GM12878 (cell line): ENCODE results near the gene FAM177B. TPM values are rescaled to one million over a fixed set of nuclear protein-coding genes. Genes with fewer than 3 reads are reported as not detected.

Experiments
- ATAC-seq: fragments of 200-7000 bp; cut with Tn5 transposase; 3 replicates; pipeline ENCODE4 v1.9.1; 2020; ENCODE audit warnings: mild to moderate bottlenecking, moderate library complexity
- BruUV-seq: library from RNA; stranded (reverse); fragments of 400-500 nt; replicated peaks from 2 replicates; lab custom pipeline; 2021; lab: Mats Ljungman, UMichigan
- CTCF ChIA-PET: fragments of 300-600 bp; sonication (Branson Sonifier 250); formaldehyde crosslinking; extraction: SDS; loops from one replicate; lab custom pipeline; 2021; ENCODE audit warnings: inconsistent platforms; lab: Yijun Ruan, JAX
- POLR2A ChIA-PET: fragments of 350-600 bp; formaldehyde crosslinking; extraction: SDS; loops from one replicate; lab custom pipeline; 2021; ENCODE audit warnings: inconsistent platforms; lab: Charles Lee
- RAD21 ChIA-PET: fragments of 300-600 bp; sonication (Branson Sonifier 250); formaldehyde crosslinking; loops from one replicate; lab custom pipeline; 2023; ENCODE audit warnings: antibody characterized with exemption; ENCODE audit not compliant: unreplicated experiment; lab: Charles Lee
- SMC1A ChIA-PET: fragments of 300-600 bp; sonication (Branson Sonifier 250); formaldehyde crosslinking; loops from one replicate; lab custom pipeline; 2023; ENCODE audit not compliant: unreplicated experiment, uncharacterized antibody; lab: Charles Lee
- DNase-seq: peaks from one replicate; pipeline ENCODE4 v3.0.0-alpha.2; 2011; ENCODE audit warnings: low read depth, low spot score
- FAIRE-seq: peaks from 3 replicates; lab custom pipeline; 2011; peaks lifted over from hg19 to GRCh38; lab: Jason Lieb, UNC
- H2AFZ ChIP-seq: 2 replicates; pipeline ENCODE4 v1.6.0; 2011; ENCODE audit warnings: low read depth, low read length, control low read depth; ENCODE audit not compliant: control insufficient read depth
- H3K27ac ChIP-seq: 2 replicates; pipeline ENCODE4 v1.5.1; 2011; ENCODE audit warnings: control low read depth; ENCODE audit not compliant: control insufficient read depth, insufficient read depth
- H3K27me3 ChIP-seq, 2 experiments: replicated peaks in 1 of 2; 2 replicates each; pipeline versions ENCODE4 v1.6.0 to v1.6.1; 2011; ENCODE audit warnings: low read length in 1 of 2; ENCODE audit not compliant: control insufficient read depth in 2 of 2, insufficient read depth in 2 of 2
- H3K36me3 ChIP-seq, 2 experiments: 2 replicates each; pipeline ENCODE4 v1.5.1; 2011; ENCODE audit warnings: low read length in 1 of 2; ENCODE audit not compliant: control insufficient read depth in 2 of 2, insufficient read depth in 2 of 2
- H3K4me1 ChIP-seq: 2 replicates; pipeline ENCODE4 v1.6.1; 2011; ENCODE audit warnings: mild to moderate bottlenecking, low read length, moderate library complexity, mixed read lengths; ENCODE audit not compliant: control insufficient read depth, insufficient read depth
- H3K4me2 ChIP-seq: 2 replicates; pipeline ENCODE4 v1.6.0; 2011; ENCODE audit warnings: control low read depth; ENCODE audit not compliant: control insufficient read depth, insufficient read depth
- H3K4me3 ChIP-seq: fragments of 200-600 bp; sonication (generic); 2 replicates; pipeline ENCODE4 v1.5.1; 2016
- H3K79me2 ChIP-seq: 2 replicates; pipeline ENCODE4 v1.6.0; 2011; ENCODE audit warnings: low read length; ENCODE audit not compliant: control insufficient read depth, insufficient read depth
- H3K9ac ChIP-seq: 2 replicates; pipeline ENCODE4 v1.8.0; 2011; ENCODE audit warnings: low read length, control low read depth, mixed read lengths; ENCODE audit not compliant: control insufficient read depth, insufficient read depth
- H3K9me3 ChIP-seq: replicated peaks from 3 replicates; pipeline ENCODE4 v1.5.1; 2011; ENCODE audit warnings: mild to moderate bottlenecking, low read length; ENCODE audit not compliant: control insufficient read depth, insufficient read depth
- H4K20me1 ChIP-seq: 2 replicates; pipeline ENCODE4 v1.6.0; 2011; ENCODE audit not compliant: control insufficient read depth, insufficient read depth
- CBX3 ChIP-seq: fragments of 200-600 bp; sonication (generic); IDR thresholded peaks from 2 replicates; pipeline ENCODE4 v1.6.1; 2016; ENCODE audit warnings: low read depth, borderline replicate concordance
- FOXM1 ChIP-seq: IDR thresholded peaks from 2 replicates; pipeline ENCODE4 v1.6.1; 2012; ENCODE audit warnings: low read depth, mild to moderate bottlenecking, inconsistent platforms, low read length, moderate library complexity
- JUNB ChIP-seq: IDR thresholded peaks from 2 replicates; pipeline ENCODE4 v1.6.1; 2016; ENCODE audit warnings: antibody characterized with exemption, mild to moderate bottlenecking
- MTA3 ChIP-seq: IDR thresholded peaks from 2 replicates; pipeline ENCODE4 v1.6.1; 2012; ENCODE audit warnings: low read length, inconsistent platforms, borderline replicate concordance
- PAX8 ChIP-seq: fragments of 450-650 bp; IDR thresholded peaks from 2 replicates; pipeline ENCODE4 v1.6.1; 2017; ENCODE audit warnings: mild to moderate bottlenecking, moderate library complexity
- POU2F2 ChIP-seq: IDR thresholded peaks from 3 replicates; pipeline ENCODE4 v1.6.1; 2011; ENCODE audit warnings: low read depth, mild to moderate bottlenecking, low read length, borderline replicate concordance
- SMAD1 ChIP-seq: fragments of 450-650 bp; IDR thresholded peaks from 2 replicates; pipeline ENCODE4 v1.6.1; 2018; ENCODE audit warnings: mild to moderate bottlenecking, low read depth; ENCODE audit not compliant: partially characterized antibody
- SPI1 ChIP-seq: IDR thresholded peaks from 2 replicates; pipeline ENCODE4 v1.6.1; 2011; ENCODE audit warnings: low read depth, mild to moderate bottlenecking, low read length, moderate library complexity, borderline replicate concordance; ENCODE audit not compliant: insufficient read depth
- SREBF2 ChIP-seq: IDR thresholded peaks from 2 replicates; pipeline ENCODE4 v1.6.1; 2012; ENCODE audit warnings: mild to moderate bottlenecking, low read length
- STAT3 ChIP-seq: IDR thresholded peaks from 2 replicates; pipeline ENCODE4 v1.6.1; 2011; ENCODE audit warnings: low read depth, low read length, improper control_type of control experiment
- SUZ12 ChIP-seq: fragments of 200-600 bp; sonication (generic); IDR thresholded peaks from one replicate; pipeline ENCODE4 v1.6.1; 2018; ENCODE audit warnings: antibody characterized with exemption, mild to moderate bottlenecking; ENCODE audit not compliant: unreplicated experiment
- TARDBP ChIP-seq: IDR thresholded peaks from 2 replicates; pipeline ENCODE4 v1.6.1; 2016; ENCODE audit warnings: borderline replicate concordance
- YY1 ChIP-seq: IDR thresholded peaks from 2 replicates; pipeline ENCODE4 v1.6.1; 2011; ENCODE audit warnings: low read depth, mild to moderate bottlenecking, low read length
- ZBED1 ChIP-seq: IDR thresholded peaks from 2 replicates; pipeline ENCODE4 v1.6.1; 2016; ENCODE audit warnings: borderline replicate concordance
- ZNF622 ChIP-seq: fragments of 450-650 bp; IDR thresholded peaks from 2 replicates; pipeline ENCODE4 v1.6.1; 2017; ENCODE audit warnings: mild to moderate bottlenecking, inconsistent platforms
- ZSCAN29 ChIP-seq: fragments of 450-650 bp; IDR thresholded peaks from 2 replicates; pipeline ENCODE4 v1.6.1; 2017; ENCODE audit warnings: mild to moderate bottlenecking, moderate library complexity
- WGBS: methylation state at CpG from one replicate; pipeline ENCODE4 v1.1.6; 2016; ENCODE audit warnings: low lambda C conversion rate; ENCODE audit not compliant: insufficient replicate concordance, insufficient coverage; ENCODE audit errors: missing lambda C conversion rate; 5-methylcytosine and 5-hydroxymethylcytosine counted together
- in situ Hi-C: fragments of 300-500 bp; cut with MboI; formaldehyde crosslinking; loops from 9 replicates; pipeline ENCODE4 v1.14.3; 2018; ENCODE audit warnings: mixed read lengths
- intact Hi-C: fragments of 100-400 bp; cut with micrococcal nuclease; formaldehyde crosslinking; loops from one replicate; pipeline ENCODE4 v1.14.2; 2022; ENCODE audit not compliant: unreplicated experiment
- polyA plus RNA-seq, 11 experiments: library from polyadenylated mRNA; depleted of rRNA in 4 of 11; unstranded in 6 of 11; stranded (reverse) in 5 of 11; fragments of >200 nt; fragmentation: Nextera tagmentation in 4 of 11; fragmentation: Illumina TruSeq in 1 of 11; extraction: Ambion mirVana in 4 of 11; extraction: Trizol in 1 of 11; gene quantifications; 1 replicate in 1 of 11; 2 replicates in 10 of 11; pipeline versions ENCODE4 v1.2.1 to v1.2.3, GENCODE V29; 2011 to 2016; ENCODE audit warnings: inconsistent platforms in 2 of 11, missing spikeins in 2 of 11, low read depth in 1 of 11
- total RNA-seq, 4 experiments: library from RNA; depleted of rRNA in 3 of 4; stranded (reverse); fragments of >200 nt in 3 of 4; fragmentation: Illumina TruSeq in 1 of 4; extraction: Trizol in 1 of 4; gene quantifications; 2 replicates each; pipeline versions ENCODE4 v1.2.1 to v1.2.3, GENCODE V29; 2013 to 2021
- TF ChIP-seq, protein P1 (sequence below): IDR thresholded peaks from 2 replicates; pipeline ENCODE4 v1.6.1; 2011; ENCODE audit warnings: borderline replicate concordance, low read depth, mild to moderate bottlenecking, moderate library complexity, mixed read lengths, low read length; ENCODE audit not compliant: insufficient read depth; ENCODE audit errors: extremely low read length
- TF ChIP-seq, protein P2 (sequence below): fragments of 450-650 bp; IDR thresholded peaks from 2 replicates; pipeline ENCODE4 v1.6.1; 2016; ENCODE audit warnings: mild to moderate bottlenecking
- TF ChIP-seq, protein P3 (sequence below): IDR thresholded peaks from 2 replicates; pipeline ENCODE4 v1.6.1; 2011; ENCODE audit warnings: borderline replicate concordance, low read depth, mild to moderate bottlenecking, moderate library complexity, low read length; ENCODE audit not compliant: insufficient read depth, poor library complexity, severe bottlenecking

The FAM177B gene
- total and polyA plus RNA-seq, 10 of the 15 experiments (the other 5 are each of a cell fraction or from before 2014, with no cell fraction given): 0.06 TPM; not detected in 9

DNA sequence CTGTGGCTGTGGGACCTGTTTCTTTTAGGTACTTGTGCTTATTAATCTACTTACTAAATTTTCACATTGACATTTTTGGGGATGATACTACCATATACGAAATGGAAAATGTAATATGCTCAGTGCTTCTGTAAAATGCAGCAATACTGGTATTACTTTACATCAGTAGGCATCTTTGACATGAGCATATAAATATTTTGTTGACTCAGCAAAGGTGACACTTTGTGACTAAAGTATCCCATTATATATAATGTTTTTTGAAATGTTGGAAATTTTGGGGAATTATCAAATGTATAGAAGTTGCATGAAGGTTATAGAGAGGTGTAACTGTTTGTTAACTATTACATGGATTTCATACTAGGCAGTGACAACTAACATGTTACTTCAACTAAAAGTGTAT is 2.3 kb upstream of the FAM177B start:
- Histone ChIP-seq H3K79me2 (no peaks in the 10 kb centered on the region), H3K27ac (no peak overlapping the region), H2AFZ (no peak overlapping the region), H3K36me3 (peaks cover 2 to 3% of the 10 kb centered on the region in 2 experiments; a peak in 2 of 4 replicates), H3K4me2 (no peak overlapping the region), H4K20me1 (no peaks in the 10 kb centered on the region), H3K27me3 (no peaks in the 10 kb centered on the region), H3K9me3 (no peaks in the 10 kb centered on the region), H3K4me3 (no peak overlapping the region), H3K4me1 (peaks cover 15% of the 10 kb centered on the region), H3K9ac (no peak overlapping the region)
- BruUV-seq: no TSS peak
- POLR2A ChIA-PET: no interaction called here
- FAIRE-seq: no peak
- intact Hi-C loops (no loop called here), in situ Hi-C loops (loop anchor here (10.0 kb wide), 1 partner anchor 350 kb away; no protein-coding TSS in a partner anchor)
- no peak for ATAC-seq
- SMC1A ChIA-PET: interaction anchor here (2.8 kb wide), 1 partner anchor 22 kb away, joined by 14 read pairs; the partner anchor contains the start of genes AIDA and BROX
- 96% methylated on average over 1 of the region's 1 CpG for WGBS
- DNase-seq: no peak
- TF ChIP-seq SUZ12: no peak
- TF ChIP-seq POU2F2: no peak
- TF ChIP-seq JUNB: no peak
- TF ChIP-seq SMAD1: no peak
- no peak for TF ChIP-seq YY1
- TF ChIP-seq, protein P1, sequence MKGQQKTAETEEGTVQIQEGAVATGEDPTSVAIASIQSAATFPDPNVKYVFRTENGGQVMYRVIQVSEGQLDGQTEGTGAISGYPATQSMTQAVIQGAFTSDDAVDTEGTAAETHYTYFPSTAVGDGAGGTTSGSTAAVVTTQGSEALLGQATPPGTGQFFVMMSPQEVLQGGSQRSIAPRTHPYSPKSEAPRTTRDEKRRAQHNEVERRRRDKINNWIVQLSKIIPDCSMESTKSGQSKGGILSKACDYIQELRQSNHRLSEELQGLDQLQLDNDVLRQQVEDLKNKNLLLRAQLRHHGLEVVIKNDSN: no peak
- no peak for TF ChIP-seq ZSCAN29
- TF ChIP-seq MTA3: no peak
- TF ChIP-seq ZNF622: no peak
- no peak for TF ChIP-seq CBX3
- TF ChIP-seq ZBED1: no peak
- no peak for TF ChIP-seq FOXM1
- no peak for TF ChIP-seq TARDBP
- TF ChIP-seq, protein P2, sequence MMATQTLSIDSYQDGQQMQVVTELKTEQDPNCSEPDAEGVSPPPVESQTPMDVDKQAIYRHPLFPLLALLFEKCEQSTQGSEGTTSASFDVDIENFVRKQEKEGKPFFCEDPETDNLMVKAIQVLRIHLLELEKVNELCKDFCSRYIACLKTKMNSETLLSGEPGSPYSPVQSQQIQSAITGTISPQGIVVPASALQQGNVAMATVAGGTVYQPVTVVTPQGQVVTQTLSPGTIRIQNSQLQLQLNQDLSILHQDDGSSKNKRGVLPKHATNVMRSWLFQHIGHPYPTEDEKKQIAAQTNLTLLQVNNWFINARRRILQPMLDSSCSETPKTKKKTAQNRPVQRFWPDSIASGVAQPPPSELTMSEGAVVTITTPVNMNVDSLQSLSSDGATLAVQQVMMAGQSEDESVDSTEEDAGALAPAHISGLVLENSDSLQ: no peak
- no peak for TF ChIP-seq SPI1
- TF ChIP-seq PAX8: no peak
- TF ChIP-seq SREBF2: no peak
- no peak for TF ChIP-seq STAT3
- TF ChIP-seq, protein P3, sequence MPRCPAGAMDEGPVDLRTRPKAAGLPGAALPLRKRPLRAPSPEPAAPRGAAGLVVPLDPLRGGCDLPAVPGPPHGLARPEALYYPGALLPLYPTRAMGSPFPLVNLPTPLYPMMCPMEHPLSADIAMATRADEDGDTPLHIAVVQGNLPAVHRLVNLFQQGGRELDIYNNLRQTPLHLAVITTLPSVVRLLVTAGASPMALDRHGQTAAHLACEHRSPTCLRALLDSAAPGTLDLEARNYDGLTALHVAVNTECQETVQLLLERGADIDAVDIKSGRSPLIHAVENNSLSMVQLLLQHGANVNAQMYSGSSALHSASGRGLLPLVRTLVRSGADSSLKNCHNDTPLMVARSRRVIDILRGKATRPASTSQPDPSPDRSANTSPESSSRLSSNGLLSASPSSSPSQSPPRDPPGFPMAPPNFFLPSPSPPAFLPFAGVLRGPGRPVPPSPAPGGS: no peak
- CTCF ChIA-PET: no interaction called here
- RAD21 ChIA-PET: no interaction called here
